Stimulated activated naive CD8-positive, alpha-beta T cell treated with anti-CD3 and anti-CD28 coated beads, Interleukin-15, amount 100 ng/mL, for 72 hours (primary cell): Measurements from ENCODE around the gene RNF151.

Source experiments
- ATAC-seq: fragments of 150-1000 bp; cut with Tn5 transposase; 2 replicates; pipeline ENCODE4 v1.10.0; 2021; ENCODE audit warnings: mild to moderate bottlenecking, moderate library complexity
- DNase-seq, 2 donors: peaks; one replicate each; pipeline ENCODE4 v3.0.0; 2021 to 2022
- H3K27ac Mint-ChIP-seq, 2 donors: one replicate each; pipeline ENCODE4 v1.8.0; 2022; ENCODE audit warnings: mild to moderate bottlenecking in 2 of 2, mixed read lengths in 2 of 2, moderate library complexity in 2 of 2
- H3K27me3 Mint-ChIP-seq: one replicate; pipeline ENCODE4 v1.8.0; 2022; ENCODE audit warnings: mixed read lengths
- H3K4me1 Mint-ChIP-seq: one replicate; pipeline ENCODE4 v1.8.0; 2022; ENCODE audit warnings: mild to moderate bottlenecking, mixed read lengths
- H3K4me3 Mint-ChIP-seq, 2 donors: one replicate each; pipeline ENCODE4 v1.8.0; 2022; ENCODE audit warnings: mild to moderate bottlenecking in 2 of 2, mixed read lengths in 2 of 2, moderate library complexity in 1 of 2
- H3K9me3 Mint-ChIP-seq, 2 donors: one replicate each; pipeline ENCODE4 v1.8.0; 2022; ENCODE audit warnings: mixed read lengths in 2 of 2

The RNF151 gene

GRCh38 chr16:1963806-1964505, 2.7 kb upstream of the RNF151 start:
- peak overlapping the region; percentile 96 to 98 for H3K27ac Mint-ChIP-seq
- peak overlapping the region; percentile 94 to 98 for H3K4me3 Mint-ChIP-seq
- ATAC-seq (peak; percentile 6), DNase-seq (no peak)
- peaks cover 65% of the 10 kb centered on the region for H3K4me1 Mint-ChIP-seq
- H3K27me3 Mint-ChIP-seq = no peaks in the 10 kb centered on the region
- H3K9me3 Mint-ChIP-seq = no peaks in the 10 kb centered on the region

- peak within 1 kb of the TSS; percentile 94 to 98 for H3K4me3 Mint-ChIP-seq
- no peaks in the 10 kb centered on the region for H3K9me3 Mint-ChIP-seq
- H3K27me3 Mint-ChIP-seq = no peaks in the 10 kb centered on the region
- DNase-seq (peak; percentile 96 to 99), ATAC-seq (peak; percentile 91)
- peak within 1 kb of the TSS; percentile 98 for H3K27ac Mint-ChIP-seq
- peaks cover 60% of the 10 kb centered on the region for H3K4me1 Mint-ChIP-seq
These were observed 1.9 kb upstream of the RNF151 start, which contains the start of gene RPS2 for GRCh38 chr16:1964506-1965395. Gene RPS2, minus strand, starts transcription at chr16:1964826. Its CDS starts 201 bp downstream, at chr16:1964625.

- no peak for ATAC-seq
- peak in 1 of 2 donors; percentile 23 for DNase-seq
- H3K27me3 Mint-ChIP-seq = no peaks in the 10 kb centered on the region
- peak overlapping the region; percentile 98 for H3K27ac Mint-ChIP-seq
- H3K9me3 Mint-ChIP-seq = no peaks in the 10 kb centered on the region
- H3K4me1 Mint-ChIP-seq = peaks cover 59% of the 10 kb centered on the region
- peak overlapping the region; percentile 94 to 98 for H3K4me3 Mint-ChIP-seq
These were observed 1.2 kb upstream of the RNF151 start for GRCh38 chr16:1965396-1966001.

- no peak for ATAC-seq
These were observed 1.7 kb downstream of the RNF151 start for GRCh38 chr16:1968146-1968953.

GRCh38 chr16:1971796-1972489, 5.3 kb downstream of the RNF151 start, which contains the start of gene TBL3:
Gene TBL3, plus strand, starts transcription at chr16:1972053. Its CDS starts 112 bp downstream, at chr16:1972165.
- ATAC-seq (peak; percentile 97), DNase-seq (peak; percentile 97 to 98)
- Mint-ChIP-seq H3K9me3 (no peaks in the 10 kb centered on the region), H3K27ac (peak within 1 kb of the TSS; percentile 94 to 99), H3K4me1 (peaks cover 54% of the 10 kb centered on the region), H3K4me3 (peak within 1 kb of the TSS; percentile 94 to 100), H3K27me3 (no peaks in the 10 kb centered on the region)

More at GRCh38 chr16:1968146-1968953, 1.7 kb downstream of the RNF151 start:
- Mint-ChIP-seq H3K9me3 (no peaks in the 10 kb centered on the region), H3K4me1 (peaks cover 57% of the 10 kb centered on the region), H3K4me3 (no peak overlapping the region), H3K27me3 (no peaks in the 10 kb centered on the region), H3K27ac (peak overlapping the region in 1 of 2 donors; percentile 54)
- no peak for DNase-seq

GRCh38 chr16:1972490-1972877, 5.8 kb downstream of the RNF151 start:
- Mint-ChIP-seq H3K27ac (peak overlapping the region; percentile 94 to 99), H3K4me3 (peak overlapping the region; percentile 94 to 100), H3K4me1 (peaks cover 49% of the 10 kb centered on the region), H3K27me3 (no peaks in the 10 kb centered on the region), H3K9me3 (no peaks in the 10 kb centered on the region)
- ATAC-seq = no peak
- DNase-seq = peak in 1 of 2 donors; percentile 26

- Mint-ChIP-seq H3K4me1 (peaks cover 46% of the 10 kb centered on the region), H3K27ac (peak overlapping the region; percentile 37 to 99), H3K4me3 (peak overlapping the region; percentile 12 to 60), H3K27me3 (no peaks in the 10 kb centered on the region), H3K9me3 (no peaks in the 10 kb centered on the region)
- ATAC-seq (no peak), DNase-seq (no peak)
These were observed 7.0 kb downstream of the RNF151 start for GRCh38 chr16:1973461-1974156.

- no peak overlapping the region for H3K4me3 Mint-ChIP-seq
- no peaks in the 10 kb centered on the region for H3K9me3 Mint-ChIP-seq
- H3K4me1 Mint-ChIP-seq = peaks cover 46% of the 10 kb centered on the region
- H3K27me3 Mint-ChIP-seq = peaks cover 1% of the 10 kb centered on the region
- ATAC-seq (no peak), DNase-seq (no peak)
- H3K27ac Mint-ChIP-seq = no peak overlapping the region
These were observed 7.8 kb downstream of the RNF151 start for GRCh38 chr16:1974157-1975070.

GRCh38 chr16:1975432-1976215, 9.0 kb downstream of the RNF151 start:
- Mint-ChIP-seq H3K27me3 (peaks cover 13% of the 10 kb centered on the region), H3K4me1 (peaks cover 44% of the 10 kb centered on the region), H3K9me3 (no peaks in the 10 kb centered on the region), H3K4me3 (no peak overlapping the region), H3K27ac (no peak overlapping the region)
- no peak for ATAC-seq
- DNase-seq = no peak

GRCh38 chr16:1976216-1976520, 9.5 kb downstream of the RNF151 start:
- Mint-ChIP-seq H3K9me3 (no peaks in the 10 kb centered on the region), H3K4me1 (peaks cover 44% of the 10 kb centered on the region), H3K27ac (no peak overlapping the region), H3K27me3 (peaks cover 19% of the 10 kb centered on the region), H3K4me3 (no peak overlapping the region)
- no peak for DNase-seq
- ATAC-seq = no peak

GRCh38 chr16:1976951-1977874, 10.6 kb downstream of the RNF151 start:
- Mint-ChIP-seq H3K4me3 (no peak overlapping the region), H3K27me3 (peaks cover 29% of the 10 kb centered on the region), H3K9me3 (no peaks in the 10 kb centered on the region), H3K4me1 (peaks cover 44% of the 10 kb centered on the region), H3K27ac (no peak overlapping the region)
- ATAC-seq (no peak), DNase-seq (no peak)

GRCh38 chr16:1977875-1978268, 11.2 kb downstream of the RNF151 start:
- DNase-seq = no peak
- Mint-ChIP-seq H3K9me3 (no peaks in the 10 kb centered on the region), H3K27me3 (peaks cover 36% of the 10 kb centered on the region), H3K4me1 (peaks cover 46% of the 10 kb centered on the region), H3K27ac (no peak overlapping the region), H3K4me3 (no peak overlapping the region)
- ATAC-seq = no peak
